Measurements from ENCODE around the gene KIF6. TPM values are rescaled to one million over a fixed set of nuclear protein-coding genes. Genes with fewer than 3 reads are reported as not detected.

KIF6 gene
- total and polyA plus RNA-seq, 2 of the 8 experiments (the other 6 are each of a cell fraction or from before 2014, with no cell fraction given): 0.53 to 0.65 TPM

- TF ChIP-seq, protein P1, sequence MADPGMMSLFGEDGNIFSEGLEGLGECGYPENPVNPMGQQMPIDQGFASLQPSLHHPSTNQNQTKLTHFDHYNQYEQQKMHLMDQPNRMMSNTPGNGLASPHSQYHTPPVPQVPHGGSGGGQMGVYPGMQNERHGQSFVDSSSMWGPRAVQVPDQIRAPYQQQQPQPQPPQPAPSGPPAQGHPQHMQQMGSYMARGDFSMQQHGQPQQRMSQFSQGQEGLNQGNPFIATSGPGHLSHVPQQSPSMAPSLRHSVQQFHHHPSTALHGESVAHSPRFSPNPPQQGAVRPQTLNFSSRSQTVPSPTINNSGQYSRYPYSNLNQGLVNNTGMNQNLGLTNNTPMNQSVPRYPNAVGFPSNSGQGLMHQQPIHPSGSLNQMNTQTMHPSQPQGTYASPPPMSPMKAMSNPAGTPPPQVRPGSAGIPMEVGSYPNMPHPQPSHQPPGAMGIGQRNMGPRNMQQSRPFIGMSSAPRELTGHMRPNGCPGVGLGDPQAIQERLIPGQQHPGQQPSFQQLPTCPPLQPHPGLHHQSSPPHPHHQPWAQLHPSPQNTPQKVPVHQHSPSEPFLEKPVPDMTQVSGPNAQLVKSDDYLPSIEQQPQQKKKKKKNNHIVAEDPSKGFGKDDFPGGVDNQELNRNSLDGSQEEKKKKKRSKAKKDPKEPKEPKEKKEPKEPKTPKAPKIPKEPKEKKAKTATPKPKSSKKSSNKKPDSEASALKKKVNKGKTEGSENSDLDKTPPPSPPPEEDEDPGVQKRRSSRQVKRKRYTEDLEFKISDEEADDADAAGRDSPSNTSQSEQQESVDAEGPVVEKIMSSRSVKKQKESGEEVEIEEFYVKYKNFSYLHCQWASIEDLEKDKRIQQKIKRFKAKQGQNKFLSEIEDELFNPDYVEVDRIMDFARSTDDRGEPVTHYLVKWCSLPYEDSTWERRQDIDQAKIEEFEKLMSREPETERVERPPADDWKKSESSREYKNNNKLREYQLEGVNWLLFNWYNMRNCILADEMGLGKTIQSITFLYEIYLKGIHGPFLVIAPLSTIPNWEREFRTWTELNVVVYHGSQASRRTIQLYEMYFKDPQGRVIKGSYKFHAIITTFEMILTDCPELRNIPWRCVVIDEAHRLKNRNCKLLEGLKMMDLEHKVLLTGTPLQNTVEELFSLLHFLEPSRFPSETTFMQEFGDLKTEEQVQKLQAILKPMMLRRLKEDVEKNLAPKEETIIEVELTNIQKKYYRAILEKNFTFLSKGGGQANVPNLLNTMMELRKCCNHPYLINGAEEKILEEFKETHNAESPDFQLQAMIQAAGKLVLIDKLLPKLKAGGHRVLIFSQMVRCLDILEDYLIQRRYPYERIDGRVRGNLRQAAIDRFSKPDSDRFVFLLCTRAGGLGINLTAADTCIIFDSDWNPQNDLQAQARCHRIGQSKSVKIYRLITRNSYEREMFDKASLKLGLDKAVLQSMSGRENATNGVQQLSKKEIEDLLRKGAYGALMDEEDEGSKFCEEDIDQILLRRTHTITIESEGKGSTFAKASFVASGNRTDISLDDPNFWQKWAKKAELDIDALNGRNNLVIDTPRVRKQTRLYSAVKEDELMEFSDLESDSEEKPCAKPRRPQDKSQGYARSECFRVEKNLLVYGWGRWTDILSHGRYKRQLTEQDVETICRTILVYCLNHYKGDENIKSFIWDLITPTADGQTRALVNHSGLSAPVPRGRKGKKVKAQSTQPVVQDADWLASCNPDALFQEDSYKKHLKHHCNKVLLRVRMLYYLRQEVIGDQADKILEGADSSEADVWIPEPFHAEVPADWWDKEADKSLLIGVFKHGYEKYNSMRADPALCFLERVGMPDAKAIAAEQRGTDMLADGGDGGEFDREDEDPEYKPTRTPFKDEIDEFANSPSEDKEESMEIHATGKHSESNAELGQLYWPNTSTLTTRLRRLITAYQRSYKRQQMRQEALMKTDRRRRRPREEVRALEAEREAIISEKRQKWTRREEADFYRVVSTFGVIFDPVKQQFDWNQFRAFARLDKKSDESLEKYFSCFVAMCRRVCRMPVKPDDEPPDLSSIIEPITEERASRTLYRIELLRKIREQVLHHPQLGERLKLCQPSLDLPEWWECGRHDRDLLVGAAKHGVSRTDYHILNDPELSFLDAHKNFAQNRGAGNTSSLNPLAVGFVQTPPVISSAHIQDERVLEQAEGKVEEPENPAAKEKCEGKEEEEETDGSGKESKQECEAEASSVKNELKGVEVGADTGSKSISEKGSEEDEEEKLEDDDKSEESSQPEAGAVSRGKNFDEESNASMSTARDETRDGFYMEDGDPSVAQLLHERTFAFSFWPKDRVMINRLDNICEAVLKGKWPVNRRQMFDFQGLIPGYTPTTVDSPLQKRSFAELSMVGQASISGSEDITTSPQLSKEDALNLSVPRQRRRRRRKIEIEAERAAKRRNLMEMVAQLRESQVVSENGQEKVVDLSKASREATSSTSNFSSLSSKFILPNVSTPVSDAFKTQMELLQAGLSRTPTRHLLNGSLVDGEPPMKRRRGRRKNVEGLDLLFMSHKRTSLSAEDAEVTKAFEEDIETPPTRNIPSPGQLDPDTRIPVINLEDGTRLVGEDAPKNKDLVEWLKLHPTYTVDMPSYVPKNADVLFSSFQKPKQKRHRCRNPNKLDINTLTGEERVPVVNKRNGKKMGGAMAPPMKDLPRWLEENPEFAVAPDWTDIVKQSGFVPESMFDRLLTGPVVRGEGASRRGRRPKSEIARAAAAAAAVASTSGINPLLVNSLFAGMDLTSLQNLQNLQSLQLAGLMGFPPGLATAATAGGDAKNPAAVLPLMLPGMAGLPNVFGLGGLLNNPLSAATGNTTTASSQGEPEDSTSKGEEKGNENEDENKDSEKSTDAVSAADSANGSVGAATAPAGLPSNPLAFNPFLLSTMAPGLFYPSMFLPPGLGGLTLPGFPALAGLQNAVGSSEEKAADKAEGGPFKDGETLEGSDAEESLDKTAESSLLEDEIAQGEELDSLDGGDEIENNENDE (IDR thresholded peaks at IDR 0.05; ENCODE audit: insufficient replicate concordance, low read length): no peak
- TF ChIP-seq JUN (IDR thresholded peaks at IDR 0.05; ENCODE audit: low read depth, low read length): no peak
- no peak for TF ChIP-seq NANOG (IDR thresholded peaks at IDR 0.05; ENCODE audit: insufficient read depth, low read depth, low read length, poor library complexity, severe bottlenecking)
- TF ChIP-seq TBP (IDR thresholded peaks at IDR 0.05; ENCODE audit: low read depth, low read length): 0 out of 2 replicates have a peak, but pooled peaks have one; percentile 15
Observed at GRCh38 chr6:39312912-39313525, 412.2 kb downstream of the KIF6 start (continued).

All from H1 (cell line).